ENCODE results near the gene ADTRP.

DNA sequence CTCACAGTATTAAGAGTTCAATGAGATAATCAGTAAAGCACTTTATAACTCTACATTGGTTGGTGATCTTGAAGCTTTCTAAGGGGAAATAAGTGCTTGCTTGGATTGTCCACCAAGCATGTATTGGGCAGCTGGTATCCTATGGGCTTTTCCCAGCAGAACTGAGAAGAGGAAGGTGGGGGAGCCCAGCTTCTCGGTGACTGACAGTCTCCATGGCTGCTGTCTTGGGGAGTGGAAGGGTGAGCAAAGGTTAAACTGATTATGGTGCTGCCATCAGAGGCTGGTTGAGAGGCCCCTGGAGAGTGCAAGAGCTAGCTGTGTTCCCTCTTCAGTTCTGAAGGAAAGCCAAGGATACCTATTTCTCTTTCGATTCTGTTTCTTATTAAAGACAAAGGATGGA is 35.5 kb upstream of the ADTRP start:
- no peak for TF ChIP-seq EZH2 (IDR thresholded peaks at IDR 0.05; ENCODE audit: borderline replicate concordance, insufficient read depth, low read depth, low read length, poor library complexity, severe bottlenecking)
- TF ChIP-seq, protein P1, sequence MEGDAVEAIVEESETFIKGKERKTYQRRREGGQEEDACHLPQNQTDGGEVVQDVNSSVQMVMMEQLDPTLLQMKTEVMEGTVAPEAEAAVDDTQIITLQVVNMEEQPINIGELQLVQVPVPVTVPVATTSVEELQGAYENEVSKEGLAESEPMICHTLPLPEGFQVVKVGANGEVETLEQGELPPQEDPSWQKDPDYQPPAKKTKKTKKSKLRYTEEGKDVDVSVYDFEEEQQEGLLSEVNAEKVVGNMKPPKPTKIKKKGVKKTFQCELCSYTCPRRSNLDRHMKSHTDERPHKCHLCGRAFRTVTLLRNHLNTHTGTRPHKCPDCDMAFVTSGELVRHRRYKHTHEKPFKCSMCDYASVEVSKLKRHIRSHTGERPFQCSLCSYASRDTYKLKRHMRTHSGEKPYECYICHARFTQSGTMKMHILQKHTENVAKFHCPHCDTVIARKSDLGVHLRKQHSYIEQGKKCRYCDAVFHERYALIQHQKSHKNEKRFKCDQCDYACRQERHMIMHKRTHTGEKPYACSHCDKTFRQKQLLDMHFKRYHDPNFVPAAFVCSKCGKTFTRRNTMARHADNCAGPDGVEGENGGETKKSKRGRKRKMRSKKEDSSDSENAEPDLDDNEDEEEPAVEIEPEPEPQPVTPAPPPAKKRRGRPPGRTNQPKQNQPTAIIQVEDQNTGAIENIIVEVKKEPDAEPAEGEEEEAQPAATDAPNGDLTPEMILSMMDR (IDR thresholded peaks at IDR 0.05): no peak

All from B cell (primary cell).